PC-9 (cell line): ENCODE measurements around the gene PPM1K. TPM values are rescaled to one million over a fixed set of nuclear protein-coding genes. Genes with fewer than 3 reads are reported as not detected.

Experiments
- BruUV-seq: library from RNA; stranded (reverse); fragments of 400-500 nt; replicated peaks from 2 replicates; lab custom pipeline; 2021; lab: Mats Ljungman, UMichigan
- CTCF ChIA-PET: fragments of 300-600 bp; sonication (Branson Sonifier 250); formaldehyde crosslinking; loops from one replicate; lab custom pipeline; 2022; ENCODE audit warnings: antibody characterized with exemption; lab: Charles Lee
- POLR2A ChIA-PET: fragments of 300-600 bp; sonication (Branson Sonifier 250); formaldehyde crosslinking; loops from one replicate; lab custom pipeline; 2022; ENCODE audit warnings: antibody characterized with exemption; ENCODE audit not compliant: unreplicated experiment; lab: Charles Lee
- DNase-seq, 2 experiments: peaks; one replicate each; pipeline versions ENCODE4 v3.0.0 to v3.0.0-alpha.2; 2015 to 2022; ENCODE audit warnings: mixed read lengths in 1 of 2
- H2AFZ ChIP-seq: fragments of 200-600 bp; sonication (generic); 2 replicates; pipeline ENCODE4 v1.8.1; 2017; ENCODE audit warnings: antibody characterized with exemption
- H3F3A ChIP-seq: fragments of 200-600 bp; sonication (generic); 2 replicates; pipeline ENCODE4 v1.8.1; 2017; ENCODE audit warnings: antibody characterized with exemption, mild to moderate bottlenecking, low read depth; ENCODE audit not compliant: insufficient read depth
- H3K27ac ChIP-seq: fragments of 200-600 bp; sonication (generic); 2 replicates; pipeline ENCODE4 v1.6.1; 2016; ENCODE audit warnings: mixed run types
- H3K27me3 ChIP-seq: fragments of 200-600 bp; sonication (generic); 2 replicates; pipeline ENCODE4 v1.6.1; 2016; ENCODE audit warnings: low read depth, mixed run types; ENCODE audit not compliant: insufficient read depth
- H3K36me3 ChIP-seq: fragments of 200-600 bp; sonication (generic); 2 replicates; pipeline ENCODE4 v1.6.1; 2016; ENCODE audit warnings: low read depth, mixed run types
- H3K4me1 ChIP-seq: fragments of 200-600 bp; sonication (generic); replicated peaks from 2 replicates; pipeline ENCODE4 v1.6.1; 2016; ENCODE audit warnings: mixed run types; ENCODE audit not compliant: insufficient read depth
- H3K4me2 ChIP-seq: fragments of 200-600 bp; sonication (generic); 2 replicates; pipeline ENCODE4 v1.6.1; 2017; ENCODE audit warnings: mixed run types
- H3K4me3 ChIP-seq: fragments of 200-600 bp; sonication (generic); 2 replicates; pipeline ENCODE4 v1.6.1; 2016; ENCODE audit warnings: mixed run types
- H3K79me2 ChIP-seq: fragments of 200-600 bp; sonication (generic); 2 replicates; pipeline ENCODE4 v1.6.1; 2017; ENCODE audit warnings: low read depth, mixed run types
- H3K9me2 ChIP-seq: fragments of 200-600 bp; sonication (generic); 2 replicates; pipeline ENCODE4 v1.8.1; 2017; ENCODE audit warnings: mild to moderate bottlenecking; ENCODE audit not compliant: insufficient read depth
- H3K9me3 ChIP-seq: fragments of 200-600 bp; sonication (generic); 2 replicates; pipeline ENCODE4 v1.8.1; 2016; ENCODE audit warnings: low read depth; ENCODE audit not compliant: insufficient read depth
- H4K20me1 ChIP-seq: fragments of 200-600 bp; sonication (generic); 2 replicates; pipeline ENCODE4 v1.8.1; 2017; ENCODE audit not compliant: insufficient read depth
- CTCF ChIP-seq: fragments of 200-600 bp; sonication (generic); conservative IDR thresholded peaks from 2 replicates; pipeline ENCODE4 v1.6.1; 2017; ENCODE audit warnings: mixed run types, antibody characterized with exemption, mild to moderate bottlenecking, moderate library complexity
- EZH2 ChIP-seq: fragments of 200-600 bp; sonication (generic); IDR thresholded peaks from 2 replicates; pipeline ENCODE4 v1.8.0; 2017; ENCODE audit warnings: antibody characterized with exemption, low read depth
- intact Hi-C: fragments of 100-400 bp; cut with micrococcal nuclease; formaldehyde crosslinking; loops from one replicate; pipeline ENCODE4 v1.10.0; 2022; ENCODE audit not compliant: unreplicated experiment
- total RNA-seq: library from RNA; stranded (reverse); gene quantifications from 2 replicates; pipeline ENCODE4 v1.2.3, GENCODE V29; 2021

Gene PPM1K
- total RNA-seq, 1 experiment from 2014 or later = 5.7 TPM

GRCh38 chr4:88230461-88230891 is 53.9 kb downstream of the PPM1K start:
- ChIA-PET POLR2A (no interaction called here), CTCF (no interaction called here)
- H3K4me2 ChIP-seq = no peak overlapping the region
- H3K9me2 ChIP-seq = no peaks in the 10 kb centered on the region
- no TSS peak for BruUV-seq
- H3K36me3 ChIP-seq = no peaks in the 10 kb centered on the region
- no peak overlapping the region for H3K27ac ChIP-seq
- no peak overlapping the region for H3K4me3 ChIP-seq
- no peaks in the 10 kb centered on the region for H3F3A ChIP-seq
- no peaks in the 10 kb centered on the region for H4K20me1 ChIP-seq
- H3K27me3 ChIP-seq = no peaks in the 10 kb centered on the region
- no peak for TF ChIP-seq EZH2
- no peak for TF ChIP-seq CTCF
- H3K4me1 ChIP-seq = no peaks in the 10 kb centered on the region
- intact Hi-C loops = no loop called here
- no peak for DNase-seq
- no peaks in the 10 kb centered on the region for H3K9me3 ChIP-seq
- H2AFZ ChIP-seq = no peak overlapping the region
- H3K79me2 ChIP-seq = no peaks in the 10 kb centered on the region

- no peaks in the 10 kb centered on the region for H4K20me1 ChIP-seq
- ChIA-PET POLR2A (no interaction called here), CTCF (no interaction called here)
These were observed 56.6 kb downstream of the PPM1K start for GRCh38 chr4:88227734-88228133.

GRCh38 chr4:88226143-88226542 is 58.2 kb downstream of the PPM1K start:
- Histone ChIP-seq H3K9me2 (no peaks in the 10 kb centered on the region), H3K4me1 (no peaks in the 10 kb centered on the region), H3K27me3 (no peaks in the 10 kb centered on the region), H3K27ac (no peak overlapping the region), H3K79me2 (no peaks in the 10 kb centered on the region), H3F3A (no peaks in the 10 kb centered on the region), H3K9me3 (no peaks in the 10 kb centered on the region), H3K4me2 (no peak overlapping the region), H3K4me3 (no peak overlapping the region), H2AFZ (no peak overlapping the region), H3K36me3 (no peaks in the 10 kb centered on the region), H4K20me1 (no peaks in the 10 kb centered on the region)
- CTCF ChIA-PET = no interaction called here
- BruUV-seq = no TSS peak
- no peak for DNase-seq
- TF ChIP-seq EZH2 (no peak), CTCF (no peak)
- intact Hi-C loops = no loop called here
- POLR2A ChIA-PET = no interaction called here

More at GRCh38 chr4:88227734-88228133, 56.6 kb downstream of the PPM1K start:
- DNase-seq = no peak
- Histone ChIP-seq H3K27ac (no peak overlapping the region), H3K4me1 (no peaks in the 10 kb centered on the region), H3K79me2 (no peaks in the 10 kb centered on the region), H3K9me2 (no peaks in the 10 kb centered on the region), H3K9me3 (no peaks in the 10 kb centered on the region), H2AFZ (no peak overlapping the region), H3K36me3 (no peaks in the 10 kb centered on the region), H3K4me3 (no peak overlapping the region), H3F3A (no peaks in the 10 kb centered on the region), H3K27me3 (no peaks in the 10 kb centered on the region), H3K4me2 (no peak overlapping the region)
- no TSS peak for BruUV-seq
- intact Hi-C loops = no loop called here
- TF ChIP-seq CTCF (no peak), EZH2 (no peak)
